Measurements from ENCODE around the gene NFIX. TPM values are rescaled to one million over a fixed set of nuclear protein-coding genes. Genes with fewer than 3 reads are reported as not detected.

The NFIX gene
- total RNA-seq, 3 donors from 2014 or later (not counting 1 experiment from before 2014, with no cell fraction given), result 0.61 to 2.1 (median 1.3) TPM

DNA sequence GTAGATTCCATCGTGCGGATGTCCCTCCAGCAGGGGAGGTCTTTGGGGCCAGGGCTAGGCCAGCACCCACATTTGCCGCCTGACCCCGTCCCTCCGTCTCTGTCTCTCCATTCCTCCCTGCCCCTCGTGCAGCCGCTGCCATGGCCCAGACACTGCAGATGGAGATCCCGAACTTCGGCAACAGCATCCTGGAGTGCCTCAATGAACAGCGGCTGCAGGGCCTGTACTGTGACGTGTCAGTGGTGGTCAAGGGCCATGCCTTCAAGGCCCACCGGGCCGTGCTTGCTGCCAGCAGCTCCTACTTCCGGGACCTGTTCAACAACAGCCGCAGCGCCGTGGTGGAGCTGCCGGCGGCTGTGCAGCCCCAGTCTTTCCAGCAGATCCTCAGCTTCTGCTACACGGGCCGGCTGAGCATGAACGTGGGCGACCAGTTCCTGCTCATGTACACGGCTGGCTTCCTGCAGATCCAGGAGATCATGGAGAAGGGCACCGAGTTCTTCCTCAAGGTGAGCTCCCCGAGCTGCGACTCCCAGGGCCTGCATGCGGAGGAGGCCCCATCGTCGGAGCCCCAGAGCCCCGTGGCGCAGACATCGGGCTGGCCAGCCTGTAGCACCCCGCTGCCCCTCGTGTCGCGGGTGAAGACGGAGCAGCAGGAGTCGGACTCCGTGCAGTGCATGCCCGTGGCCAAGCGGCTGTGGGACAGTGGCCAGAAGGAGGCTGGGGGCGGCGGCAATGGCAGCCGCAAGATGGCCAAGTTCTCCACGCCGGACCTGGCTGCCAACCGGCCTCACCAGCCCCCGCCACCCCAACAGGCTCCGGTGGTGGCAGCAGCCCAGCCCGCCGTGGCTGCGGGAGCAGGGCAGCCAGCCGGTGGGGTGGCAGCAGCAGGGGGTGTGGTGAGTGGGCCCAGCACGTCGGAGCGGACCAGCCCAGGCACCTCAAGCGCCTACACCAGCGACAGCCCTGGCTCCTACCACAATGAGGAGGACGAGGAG is 140.1 kb downstream of the NFIX start:
- no peaks in the 10 kb centered on the region for H3K9me3 Mint-ChIP-seq
- no peak overlapping the region for H3K4me3 Mint-ChIP-seq
- H3K36me3 Mint-ChIP-seq, result no peaks in the 10 kb centered on the region

DNA sequence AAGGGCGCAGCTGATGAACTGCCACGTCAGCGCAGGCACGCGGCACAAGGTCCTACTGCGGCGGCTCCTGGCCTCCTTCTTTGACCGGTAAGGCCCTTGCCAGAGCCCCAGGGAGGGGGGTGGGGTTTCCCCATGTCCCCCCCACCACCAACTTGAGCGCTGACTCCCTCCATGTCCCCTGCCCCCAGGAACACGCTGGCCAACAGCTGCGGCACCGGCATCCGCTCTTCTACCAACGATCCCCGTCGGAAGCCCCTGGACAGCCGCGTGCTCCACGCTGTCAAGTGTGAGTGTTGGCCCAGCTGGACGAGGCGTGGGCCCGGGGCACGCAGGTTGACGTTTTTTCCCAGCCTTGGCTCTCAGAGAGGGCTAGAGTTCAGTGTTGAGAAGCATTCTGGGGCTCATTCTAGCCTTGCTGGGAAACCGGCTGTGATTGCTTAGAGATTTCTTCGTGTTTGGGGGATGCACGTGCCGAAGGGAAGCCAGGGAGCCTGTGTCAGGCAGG is 142.1 kb downstream of the NFIX start:
- DNase-seq, result no peak
- Mint-ChIP-seq H3K27ac (no peak overlapping the region), H3K4me1 (peaks cover 13 to 14% of the 10 kb centered on the region in 2 donors), H3K36me3 (no peaks in the 10 kb centered on the region), H3K4me3 (no peak overlapping the region), H3K27me3 (ENCODE audit: low read depth in 2 of 2) (no peaks in the 10 kb centered on the region), H3K9me3 (no peaks in the 10 kb centered on the region)
- 97% methylated on average over 26 of the region's 28 CpGs for WGBS (ENCODE audit: insufficient coverage)
- peaks cover 36% of the 10 kb centered on the region for H3K36me3 ChIP-seq (ENCODE audit: control insufficient read depth, insufficient read depth, low read length)
- TF ChIP-seq, protein P1, sequence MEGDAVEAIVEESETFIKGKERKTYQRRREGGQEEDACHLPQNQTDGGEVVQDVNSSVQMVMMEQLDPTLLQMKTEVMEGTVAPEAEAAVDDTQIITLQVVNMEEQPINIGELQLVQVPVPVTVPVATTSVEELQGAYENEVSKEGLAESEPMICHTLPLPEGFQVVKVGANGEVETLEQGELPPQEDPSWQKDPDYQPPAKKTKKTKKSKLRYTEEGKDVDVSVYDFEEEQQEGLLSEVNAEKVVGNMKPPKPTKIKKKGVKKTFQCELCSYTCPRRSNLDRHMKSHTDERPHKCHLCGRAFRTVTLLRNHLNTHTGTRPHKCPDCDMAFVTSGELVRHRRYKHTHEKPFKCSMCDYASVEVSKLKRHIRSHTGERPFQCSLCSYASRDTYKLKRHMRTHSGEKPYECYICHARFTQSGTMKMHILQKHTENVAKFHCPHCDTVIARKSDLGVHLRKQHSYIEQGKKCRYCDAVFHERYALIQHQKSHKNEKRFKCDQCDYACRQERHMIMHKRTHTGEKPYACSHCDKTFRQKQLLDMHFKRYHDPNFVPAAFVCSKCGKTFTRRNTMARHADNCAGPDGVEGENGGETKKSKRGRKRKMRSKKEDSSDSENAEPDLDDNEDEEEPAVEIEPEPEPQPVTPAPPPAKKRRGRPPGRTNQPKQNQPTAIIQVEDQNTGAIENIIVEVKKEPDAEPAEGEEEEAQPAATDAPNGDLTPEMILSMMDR (IDR thresholded peaks at IDR 0.05), result no peak
- intact Hi-C loops (cut with micrococcal nuclease), result no loop called here
- H3K27ac ChIP-seq (ENCODE audit: low read length), result no peak overlapping the region
- ATAC-seq, result no peak
- peaks cover 10% of the 10 kb centered on the region for H3K4me1 ChIP-seq (ENCODE audit: control insufficient read depth, insufficient read depth, low read length)
- H3K27me3 ChIP-seq (ENCODE audit: control insufficient read depth, insufficient read depth, low read length), result no peaks in the 10 kb centered on the region
- no peaks in the 10 kb centered on the region for H3K9me3 ChIP-seq (ENCODE audit: control insufficient read depth, insufficient read depth, low read length)
- no peak overlapping the region for H3K4me3 ChIP-seq (ENCODE audit: low read length)

More for the DNA sequence above, 140.1 kb downstream of the NFIX start:
- H3K9me3 ChIP-seq (ENCODE audit: control insufficient read depth, insufficient read depth, low read length), result no peaks in the 10 kb centered on the region
- peaks cover 23 to 24% of the 10 kb centered on the region in 2 donors for H3K4me1 Mint-ChIP-seq
- no peak for DNase-seq
- H3K36me3 ChIP-seq (ENCODE audit: control insufficient read depth, insufficient read depth, low read length), result peaks cover 36% of the 10 kb centered on the region
- TF ChIP-seq, protein P1 (IDR thresholded peaks at IDR 0.05), result no peak
- 94% methylated on average over 60 of the region's 60 CpGs for WGBS (ENCODE audit: insufficient coverage)
- ATAC-seq, result no peak
- no peak overlapping the region for H3K27ac Mint-ChIP-seq
- H3K27me3 Mint-ChIP-seq (ENCODE audit: low read depth in 2 of 2), result no peaks in the 10 kb centered on the region
- intact Hi-C loops (cut with micrococcal nuclease), result no loop called here
- H3K4me3 ChIP-seq (ENCODE audit: low read length), result no peak overlapping the region
- peaks cover 20% of the 10 kb centered on the region for H3K4me1 ChIP-seq (ENCODE audit: control insufficient read depth, insufficient read depth, low read length)
- H3K27me3 ChIP-seq (ENCODE audit: control insufficient read depth, insufficient read depth, low read length), result no peaks in the 10 kb centered on the region
- H3K27ac ChIP-seq (ENCODE audit: low read length), result no peak overlapping the region

DNA sequence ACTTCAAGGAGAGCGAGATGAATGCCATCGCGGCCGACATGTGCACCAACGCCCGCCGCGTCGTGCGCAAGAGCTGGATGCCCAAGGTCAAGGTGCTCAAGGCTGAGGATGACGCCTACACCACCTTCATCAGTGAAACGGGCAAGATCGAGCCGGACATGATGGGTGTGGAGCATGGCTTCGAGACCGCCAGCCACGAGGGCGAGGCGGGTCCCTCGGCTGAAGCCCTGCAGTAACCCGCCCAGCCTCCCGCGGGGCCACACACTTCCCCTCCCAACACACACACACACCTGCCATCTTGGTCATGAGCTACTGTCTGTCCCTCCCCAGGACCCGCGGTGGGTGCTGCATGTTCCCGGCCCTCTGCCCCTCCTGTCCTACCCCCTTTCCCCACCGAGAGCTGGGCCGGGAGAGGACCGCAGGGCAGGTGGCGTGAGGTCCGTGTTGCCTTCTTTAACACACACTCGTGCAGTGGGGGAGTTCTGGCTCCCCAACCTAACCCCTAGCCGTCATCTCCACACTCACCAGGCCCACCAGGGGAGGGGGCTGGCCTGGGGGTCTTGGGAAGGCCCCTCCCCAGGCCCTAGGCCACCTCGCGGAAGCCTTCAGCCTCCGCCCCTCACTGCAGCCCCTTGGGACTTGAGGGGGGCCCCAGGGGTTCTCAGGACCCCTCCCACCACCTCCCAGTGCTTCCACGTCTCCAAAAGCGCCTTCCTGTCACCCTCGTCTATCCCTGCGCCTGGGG is 143.1 kb downstream of the NFIX start:
- Histone ChIP-seq H3K27me3 (ENCODE audit: control insufficient read depth, insufficient read depth, low read length) (no peaks in the 10 kb centered on the region), H3K36me3 (ENCODE audit: control insufficient read depth, insufficient read depth, low read length) (peaks cover 36% of the 10 kb centered on the region), H3K4me1 (ENCODE audit: control insufficient read depth, insufficient read depth, low read length) (no peaks in the 10 kb centered on the region), H3K27ac (ENCODE audit: low read length) (no peak overlapping the region), H3K9me3 (ENCODE audit: control insufficient read depth, insufficient read depth, low read length) (no peaks in the 10 kb centered on the region), H3K4me3 (ENCODE audit: low read length) (no peak overlapping the region)
- DNase-seq, result no peak
- ATAC-seq, result no peak
- Mint-ChIP-seq H3K4me1 (peaks cover 3 to 4% of the 10 kb centered on the region in 2 donors), H3K9me3 (no peaks in the 10 kb centered on the region), H3K36me3 (no peaks in the 10 kb centered on the region), H3K27me3 (ENCODE audit: low read depth in 2 of 2) (no peaks in the 10 kb centered on the region), H3K27ac (no peak overlapping the region), H3K4me3 (no peak overlapping the region)
- 93% methylated on average over 38 of the region's 40 CpGs for WGBS (ENCODE audit: insufficient coverage)
- TF ChIP-seq, protein P1 (IDR thresholded peaks at IDR 0.05), result no peak
- intact Hi-C loops (cut with micrococcal nuclease), result no loop called here

Data from natural killer cell (primary cell).